GM19240 (cell line): Measurements from ENCODE around the gene CFAP99.
"Not testable (repeated sequence)": the region's sequence is repeated elsewhere in the genome, so short reads cannot be mapped to it uniquely, and the experiment has no call there.

Source experiments
- DNase-seq: peaks from one replicate; pipeline ENCODE4 v3.0.0; 2011; ENCODE audit warnings: low spot score; ENCODE audit not compliant: insufficient read length

CFAP99 gene

GRCh38 chr4:2446656-2447564 lies 28.2 kb downstream of the CFAP99 start:
- DNase-seq: no peak

- DNase-seq: no peak
These were observed 29.8 kb downstream of the CFAP99 start for GRCh38 chr4:2448589-2448988.

GRCh38 chr4:2449051-2449450 lies 30.3 kb downstream of the CFAP99 start:
- no peak for DNase-seq

- no peak for DNase-seq
These were observed 31.0 kb downstream of the CFAP99 start for GRCh38 chr4:2449511-2450392.

- DNase-seq: no peak
These were observed 31.8 kb downstream of the CFAP99 start for GRCh38 chr4:2450394-2451035.

- no peak for DNase-seq
These were observed 32.3 kb downstream of the CFAP99 start for GRCh38 chr4:2451036-2451520.

- no peak for DNase-seq
These were observed 33.3 kb downstream of the CFAP99 start for GRCh38 chr4:2451821-2452785.

- DNase-seq: no peak
These were observed 38.9 kb downstream of the CFAP99 start for GRCh38 chr4:2457481-2458295.

- DNase-seq: no peak
These were observed 40.1 kb downstream of the CFAP99 start for GRCh38 chr4:2458546-2459491.

- no peak for DNase-seq
These were observed 41.0 kb downstream of the CFAP99 start for GRCh38 chr4:2459589-2460349.

GRCh38 chr4:2461246-2461960 lies 42.6 kb downstream of the CFAP99 start:
- DNase-seq: no peak

- DNase-seq: peak; percentile 74
These were observed 43.6 kb downstream of the CFAP99 start for GRCh38 chr4:2462218-2462991.

GRCh38 chr4:2462992-2463762 lies 44.4 kb downstream of the CFAP99 start:
- DNase-seq: no peak

GRCh38 chr4:2465032-2465431 lies 46.3 kb downstream of the CFAP99 start:
- no peak for DNase-seq

- not testable (repeated sequence) for DNase-seq
These were observed 46.8 kb downstream of the CFAP99 start for GRCh38 chr4:2465544-2465943.
